Gastroesophageal sphincter (tissue), 3 donors: ENCODE measurements around the gene BAX.

Source experiments
- POLR2AphosphoS5 ChIP-seq: sonication (generic); formaldehyde crosslinking; IDR thresholded peaks from one replicate; pipeline ENCODE4 v1.6.1; 2017; ENCODE audit warnings: antibody characterized with exemption
- TF ChIP-seq, protein P1 (sequence below), 4 experiments: fragments of 200-600 bp in 2 of 4; fragments of 450-650 bp in 2 of 4; sonication (generic) in 1 of 4; IDR thresholded peaks; one replicate each; pipeline ENCODE4 v1.5.1; 2017 to 2019; ENCODE audit warnings: antibody characterized with exemption in 4 of 4, mild to moderate bottlenecking in 2 of 4, moderate library complexity in 2 of 4

DNA sequence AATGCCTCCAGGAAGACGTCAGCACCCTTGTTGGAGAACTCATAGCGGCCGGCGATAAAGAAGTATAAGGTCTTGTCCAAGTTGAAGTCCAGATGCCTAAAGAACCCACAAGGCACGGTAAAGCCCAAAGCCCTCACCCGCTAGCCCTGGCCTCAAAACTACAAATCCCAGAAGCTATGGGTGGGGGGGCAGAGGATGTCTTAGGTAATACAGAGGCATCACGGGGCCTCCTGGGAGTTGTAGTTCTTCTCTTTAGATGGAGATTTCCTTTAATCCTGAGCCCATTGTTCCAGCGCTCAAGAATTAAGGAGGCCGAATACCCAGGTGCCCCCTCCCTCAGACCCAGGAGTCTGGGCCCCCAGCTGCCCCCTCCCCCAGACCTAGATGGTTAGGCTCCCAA is 27.6 kb downstream of the BAX start:
- TF ChIP-seq, protein P1, sequence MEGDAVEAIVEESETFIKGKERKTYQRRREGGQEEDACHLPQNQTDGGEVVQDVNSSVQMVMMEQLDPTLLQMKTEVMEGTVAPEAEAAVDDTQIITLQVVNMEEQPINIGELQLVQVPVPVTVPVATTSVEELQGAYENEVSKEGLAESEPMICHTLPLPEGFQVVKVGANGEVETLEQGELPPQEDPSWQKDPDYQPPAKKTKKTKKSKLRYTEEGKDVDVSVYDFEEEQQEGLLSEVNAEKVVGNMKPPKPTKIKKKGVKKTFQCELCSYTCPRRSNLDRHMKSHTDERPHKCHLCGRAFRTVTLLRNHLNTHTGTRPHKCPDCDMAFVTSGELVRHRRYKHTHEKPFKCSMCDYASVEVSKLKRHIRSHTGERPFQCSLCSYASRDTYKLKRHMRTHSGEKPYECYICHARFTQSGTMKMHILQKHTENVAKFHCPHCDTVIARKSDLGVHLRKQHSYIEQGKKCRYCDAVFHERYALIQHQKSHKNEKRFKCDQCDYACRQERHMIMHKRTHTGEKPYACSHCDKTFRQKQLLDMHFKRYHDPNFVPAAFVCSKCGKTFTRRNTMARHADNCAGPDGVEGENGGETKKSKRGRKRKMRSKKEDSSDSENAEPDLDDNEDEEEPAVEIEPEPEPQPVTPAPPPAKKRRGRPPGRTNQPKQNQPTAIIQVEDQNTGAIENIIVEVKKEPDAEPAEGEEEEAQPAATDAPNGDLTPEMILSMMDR (IDR thresholded peaks at IDR 0.05), result no peak
- TF ChIP-seq POLR2AphosphoS5, result no peak
